GM18511 (cell line): ENCODE measurements around the gene PDZD2.

Experiments
- ATAC-seq: cut with Tn5 transposase; IDR thresholded peaks from one replicate; pipeline ENCODE4 v1.9.1; 2021; ENCODE audit warnings: mild to moderate bottlenecking, moderate library complexity; ENCODE audit not compliant: unreplicated experiment

The PDZD2 gene

GRCh38 chr5:32155211-32155610 is 516.3 kb downstream of the PDZD2 start:
- peak; percentile 10 for ATAC-seq

GRCh38 chr5:32156635-32157034 is 517.7 kb downstream of the PDZD2 start:
- no peak for ATAC-seq

DNA sequence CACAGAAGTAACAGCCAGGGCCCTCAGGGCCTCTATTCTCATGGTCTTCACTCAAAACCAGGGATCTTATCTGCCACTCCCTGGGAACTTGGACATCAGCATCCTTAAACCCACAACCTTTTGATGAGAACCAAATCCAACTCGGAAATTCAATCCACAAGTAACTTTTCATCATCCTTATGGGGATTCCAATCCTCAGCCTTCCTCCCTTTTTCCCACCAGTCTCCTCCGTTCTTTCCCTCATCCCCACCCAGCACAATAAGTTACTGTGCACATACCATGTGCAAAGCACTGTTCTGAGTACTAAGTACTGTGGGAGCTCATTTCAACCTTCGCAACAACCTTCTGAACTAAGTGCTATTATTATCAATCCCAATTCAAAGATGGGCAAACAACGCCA is 518.1 kb downstream of the PDZD2 start:
- no peak for ATAC-seq

DNA sequence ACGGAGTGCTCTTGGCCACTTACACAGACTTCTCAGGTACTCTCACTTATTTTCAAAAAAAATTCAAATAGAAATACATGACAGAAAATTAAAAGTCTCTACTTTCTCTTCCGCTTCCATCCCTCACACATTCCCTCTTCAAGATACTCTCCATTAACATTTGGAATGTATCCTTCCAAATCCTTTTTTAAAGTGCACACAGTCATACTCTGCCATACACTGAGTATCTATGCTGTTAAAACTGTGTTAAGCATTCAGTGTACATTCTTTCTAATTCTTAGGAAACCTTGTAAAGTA is 519.7 kb downstream of the PDZD2 start:
- ATAC-seq: no peak

GRCh38 chr5:32159328-32160072 is 520.6 kb downstream of the PDZD2 start:
- no peak for ATAC-seq

GRCh38 chr5:32160228-32160627 is 521.3 kb downstream of the PDZD2 start:
- no peak for ATAC-seq
